ENCODE data around the gene MSX1. TPM values are rescaled to one million over a fixed set of nuclear protein-coding genes. Genes with fewer than 3 reads are reported as not detected.

Gene MSX1
- total and polyA plus RNA-seq, 3 donors from 2014 or later, result 0.99 to 1.7 (median 1.7) TPM

- intact Hi-C loops (cut with DNase I; ENCODE audit: low total_unique reads), result no loop called here
- peaks cover 30% of the 10 kb centered on the region for H3K4me1 ChIP-seq
- H3K27ac ChIP-seq, result no peak overlapping the region
- 5 to 12% methylated on average over 30 to 61 of the region's 61 CpGs for WGBS, 2 donors
- H3K27me3 ChIP-seq, result peaks cover 14% of the 10 kb centered on the region
- H3K36me3 ChIP-seq (ENCODE audit: low read depth, missing control alignments), result no peaks in the 10 kb centered on the region
- H3K4me3 ChIP-seq, result peak overlapping the region in 1 of 2 donors; percentile 1
- TF ChIP-seq CTCF (IDR thresholded peaks at IDR 0.05), result no peak
- no peak for TF ChIP-seq POLR2A (IDR thresholded peaks at IDR 0.05)
- DNase-seq, result no peak
- no peaks in the 10 kb centered on the region for H3K9me3 ChIP-seq
These were observed 3.1 kb upstream of the MSX1 start for GRCh38 chr4:4856071-4857000.

DNA sequence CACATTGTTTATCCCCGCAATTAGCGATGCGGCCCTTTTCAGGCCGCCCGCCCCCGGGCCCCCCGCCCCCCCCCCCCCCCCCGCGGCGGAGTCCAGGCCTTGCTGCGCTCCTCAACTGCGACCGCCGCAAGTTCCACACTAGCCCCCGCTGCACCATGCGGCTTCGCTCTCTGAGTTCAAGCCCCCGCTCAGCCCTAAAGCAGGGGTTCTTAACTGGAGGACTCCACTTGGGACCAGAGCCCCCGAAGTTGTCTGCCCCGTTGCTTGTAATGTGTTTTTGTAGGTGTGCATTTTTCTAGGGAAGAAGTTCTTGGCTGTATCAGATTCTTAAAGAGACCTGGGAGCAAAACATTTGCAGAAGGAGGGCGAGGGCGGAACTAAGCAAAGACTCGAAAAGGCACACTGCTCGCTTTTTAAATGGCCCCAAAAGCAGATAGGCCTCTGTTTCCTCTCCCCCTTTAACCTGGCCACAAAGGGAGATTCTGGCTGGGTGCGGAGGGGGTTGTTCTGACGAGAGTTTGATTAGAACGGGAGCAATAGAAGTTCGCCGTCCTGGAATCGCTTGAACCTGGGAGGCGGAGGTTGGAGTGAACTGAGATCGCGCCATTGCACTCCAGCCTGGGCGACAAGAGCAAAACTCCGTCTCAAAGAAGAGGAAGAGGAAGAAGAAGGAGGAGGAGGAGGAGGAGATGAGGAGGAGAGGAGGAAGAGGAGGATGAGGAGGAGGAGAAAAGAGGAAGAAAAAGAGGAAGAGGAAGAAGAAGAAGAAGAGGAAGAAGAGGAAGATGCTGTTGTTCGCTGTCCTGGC lies 2.3 kb upstream of the MSX1 start:
- intact Hi-C loops (cut with DNase I; ENCODE audit: low total_unique reads), result no loop called here
- peaks cover 30% of the 10 kb centered on the region for H3K4me1 ChIP-seq

DNA sequence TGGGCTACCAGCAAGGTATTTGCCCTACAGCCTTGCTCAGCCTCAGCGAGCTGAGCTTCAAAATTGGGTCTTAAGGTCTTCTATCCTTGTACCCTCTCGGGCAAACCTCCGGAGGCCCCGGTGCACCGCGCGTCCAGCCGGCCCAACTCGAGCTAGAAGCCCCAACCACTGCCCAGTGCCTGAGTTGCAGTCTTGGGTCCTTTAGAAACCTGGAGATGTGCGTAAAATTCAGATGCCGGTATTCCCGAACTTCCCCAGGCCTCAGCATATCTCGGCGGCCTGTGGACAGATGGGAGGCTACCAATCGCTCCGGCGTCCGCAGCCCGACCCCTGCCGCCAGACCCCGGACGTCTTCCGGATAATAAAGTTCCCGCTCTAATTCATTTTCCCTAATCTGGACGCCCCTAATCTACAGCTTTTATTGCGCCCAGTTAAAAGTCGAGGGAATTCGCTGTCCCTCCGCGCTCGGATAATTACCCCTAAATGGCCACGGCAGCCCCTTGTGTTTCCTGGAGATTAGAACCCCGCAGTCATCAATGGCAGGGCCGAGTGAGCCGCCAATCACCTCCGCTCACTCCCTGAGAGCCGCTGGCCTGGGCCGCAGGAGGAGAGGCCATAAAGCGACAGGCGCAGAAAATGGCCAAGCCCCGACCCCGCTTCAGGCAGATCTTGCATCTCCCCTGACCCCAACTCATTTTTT lies 1.5 kb upstream of the MSX1 start:
- DNase-seq, result no peak
- Histone ChIP-seq H3K36me3 (ENCODE audit: low read depth, missing control alignments) (no peaks in the 10 kb centered on the region), H3K9me3 (no peaks in the 10 kb centered on the region), H3K27ac (no peak overlapping the region), H3K4me3 (no peak overlapping the region), H3K27me3 (peaks cover 14% of the 10 kb centered on the region), H3K4me1 (peaks cover 25% of the 10 kb centered on the region)
- intact Hi-C loops (cut with DNase I; ENCODE audit: low total_unique reads), result no loop called here
- TF ChIP-seq CTCF (IDR thresholded peaks at IDR 0.05) (no peak), POLR2A (IDR thresholded peaks at IDR 0.05) (no peak)
- 18 to 19% methylated on average over 39 to 42 of the region's 42 CpGs for WGBS, 2 donors

More for the DNA sequence above, 2.3 kb upstream of the MSX1 start:
- H3K36me3 ChIP-seq (ENCODE audit: low read depth, missing control alignments), result no peaks in the 10 kb centered on the region
- 13 to 20% methylated on average over 20 to 35 of the region's 36 CpGs for WGBS, 2 donors
- no peaks in the 10 kb centered on the region for H3K9me3 ChIP-seq
- TF ChIP-seq POLR2A (IDR thresholded peaks at IDR 0.05) (no peak), CTCF (IDR thresholded peaks at IDR 0.05) (no peak)
- DNase-seq, result no peak
- H3K27ac ChIP-seq, result no peak overlapping the region
- peak overlapping the region in 1 of 2 donors; percentile 1 for H3K4me3 ChIP-seq
- peaks cover 14% of the 10 kb centered on the region for H3K27me3 ChIP-seq

DNA sequence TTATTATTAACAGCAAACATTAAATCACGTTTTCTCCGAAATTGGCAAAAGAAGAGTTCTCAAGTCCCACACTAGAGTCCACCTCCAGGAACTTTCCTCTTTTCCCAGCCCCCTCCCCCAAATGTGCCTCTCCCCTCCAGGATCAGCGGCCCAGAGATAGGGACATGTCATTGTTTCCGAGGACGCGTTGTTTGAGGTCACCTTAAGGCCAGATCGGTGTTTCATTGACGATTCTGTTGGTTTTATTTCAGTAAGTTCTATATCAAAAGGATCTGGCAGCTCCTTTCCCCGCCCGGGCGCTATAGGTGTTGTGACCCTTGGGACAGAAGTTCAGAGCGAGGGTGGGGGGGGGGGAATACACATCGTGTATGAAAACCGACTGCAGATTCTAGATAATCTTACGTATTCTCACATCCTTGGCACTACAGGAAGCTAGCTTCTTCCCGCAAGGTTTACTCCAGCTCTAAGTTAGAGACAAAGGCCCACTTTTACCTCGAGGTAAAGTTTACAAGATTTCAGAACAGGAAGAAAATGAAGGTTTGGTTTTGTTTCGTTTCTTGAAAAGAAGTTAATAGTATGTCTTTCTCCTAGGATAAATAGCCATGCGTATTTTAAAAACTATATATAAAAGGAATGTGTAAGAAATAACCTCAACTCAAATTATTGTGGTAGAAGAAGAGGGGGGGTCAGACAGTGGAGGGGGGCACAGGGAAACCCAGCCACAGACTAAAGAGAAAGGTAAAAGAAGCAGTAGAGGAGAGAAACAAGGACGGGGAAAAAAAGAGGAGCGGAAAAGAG lies 739 bp upstream of the MSX1 start:
- Histone ChIP-seq H3K27ac (no peak overlapping the region), H3K4me1 (peaks cover 21% of the 10 kb centered on the region), H3K36me3 (ENCODE audit: low read depth, missing control alignments) (no peaks in the 10 kb centered on the region), H3K27me3 (peaks cover 14% of the 10 kb centered on the region), H3K4me3 (peak overlapping the region; percentile 51 to 68), H3K9me3 (no peaks in the 10 kb centered on the region)
- no peak for DNase-seq
- TF ChIP-seq POLR2A (IDR thresholded peaks at IDR 0.05) (no peak), CTCF (IDR thresholded peaks at IDR 0.05) (no peak)
- 22 to 25% methylated on average over 19 to 21 of the region's 21 CpGs for WGBS, 2 donors
- intact Hi-C loops (cut with DNase I; ENCODE audit: low total_unique reads), result no loop called here

Data from testis (tissue), 3 donors.